GM06990 (cell line): ENCODE measurements around the gene VOPP1.

Experiments used
- DNase-seq: peaks from one replicate; pipeline ENCODE4 v3.0.0-alpha.2; 2011; ENCODE audit not compliant: insufficient read length; ENCODE audit errors: extremely low read depth
- H3K27me3 ChIP-seq: replicated peaks from 2 replicates; pipeline ENCODE4 v1.6.0; 2011; ENCODE audit warnings: low read length; ENCODE audit not compliant: control insufficient read depth, insufficient read depth
- H3K36me3 ChIP-seq: 2 replicates; pipeline ENCODE4 v1.5.1; 2011; ENCODE audit warnings: low read length; ENCODE audit not compliant: control insufficient read depth, insufficient read depth
- H3K4me3 ChIP-seq: replicated peaks from 2 replicates; pipeline ENCODE4 v1.5.1; 2011; ENCODE audit warnings: low read depth, mild to moderate bottlenecking, control low read depth, low read length
- CTCF ChIP-seq: IDR thresholded peaks from 2 replicates; pipeline ENCODE4 v1.5.1; 2011; ENCODE audit warnings: low read length, control low read depth, mild to moderate bottlenecking, inconsistent platforms; ENCODE audit not compliant: insufficient read depth, poor library complexity, severe bottlenecking

VOPP1 gene

GRCh38 chr7:55469721-55470120, 102.6 kb downstream of the VOPP1 start:
- no peak for TF ChIP-seq CTCF
- Histone ChIP-seq H3K27me3 (no peaks in the 10 kb centered on the region), H3K4me3 (no peak overlapping the region), H3K36me3 (peaks cover 40% of the 10 kb centered on the region)
- DNase-seq = no peak

GRCh38 chr7:55469271-55469681, 103.0 kb downstream of the VOPP1 start:
- Histone ChIP-seq H3K4me3 (no peak overlapping the region), H3K27me3 (no peaks in the 10 kb centered on the region), H3K36me3 (peaks cover 38% of the 10 kb centered on the region)
- no peak for DNase-seq
- TF ChIP-seq CTCF = no peak

GRCh38 chr7:55468495-55468894, 103.8 kb downstream of the VOPP1 start:
- no peak for DNase-seq
- no peak overlapping the region for H3K4me3 ChIP-seq
- H3K27me3 ChIP-seq = no peaks in the 10 kb centered on the region
- peaks cover 40% of the 10 kb centered on the region for H3K36me3 ChIP-seq
- no peak for TF ChIP-seq CTCF

DNA sequence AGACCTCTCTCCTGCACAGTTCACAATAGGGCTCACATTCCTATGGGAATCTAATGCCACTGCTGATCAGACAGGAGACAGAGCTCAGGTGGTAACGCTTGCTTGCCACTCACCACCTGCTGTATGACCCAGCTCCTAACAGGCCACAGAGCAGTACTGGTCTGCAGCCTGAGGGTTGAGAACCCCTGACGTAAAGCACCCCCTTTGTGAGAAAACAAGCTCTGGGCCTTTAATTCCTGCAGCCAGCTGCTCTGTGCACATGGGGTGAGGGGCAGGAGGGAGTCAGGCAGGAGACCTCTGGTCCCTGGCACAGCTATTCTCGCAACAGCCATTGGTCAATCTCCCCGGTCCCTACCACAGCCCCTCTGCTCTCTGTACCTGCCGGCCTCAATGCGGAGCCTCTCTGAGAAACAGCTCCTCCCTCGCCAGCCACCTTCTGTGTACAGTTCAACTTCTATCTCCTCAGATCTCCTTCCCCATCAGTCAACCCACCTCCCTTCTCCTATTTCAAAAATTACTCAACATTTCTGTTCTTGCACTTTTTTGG, 105.2 kb downstream of the VOPP1 start:
- peaks cover 33% of the 10 kb centered on the region for H3K36me3 ChIP-seq
- TF ChIP-seq CTCF = no peak

GRCh38 chr7:55465691-55466090, 106.6 kb downstream of the VOPP1 start:
- Histone ChIP-seq H3K27me3 (no peaks in the 10 kb centered on the region), H3K4me3 (no peak overlapping the region), H3K36me3 (peaks cover 31% of the 10 kb centered on the region)
- no peak for TF ChIP-seq CTCF
- no peak for DNase-seq

More for the DNA sequence above, 105.2 kb downstream of the VOPP1 start:
- Histone ChIP-seq H3K4me3 (no peak overlapping the region), H3K27me3 (no peaks in the 10 kb centered on the region)
- no peak for DNase-seq

GRCh38 chr7:55464422-55464821, 107.9 kb downstream of the VOPP1 start:
- TF ChIP-seq CTCF = no peak
- DNase-seq = no peak
- no peaks in the 10 kb centered on the region for H3K27me3 ChIP-seq
- peaks cover 26% of the 10 kb centered on the region for H3K36me3 ChIP-seq
- H3K4me3 ChIP-seq = no peak overlapping the region
